HCT116 (cell line): ENCODE measurements around the gene GPRIN2. TPM values are rescaled to one million over a fixed set of nuclear protein-coding genes. Genes with fewer than 3 reads are reported as not detected.

Source experiments
- ATAC-seq: fragments of 200-7000 bp; cut with Tn5 transposase; 2 replicates; pipeline ENCODE4 v1.9.1; 2020; ENCODE audit warnings: mild to moderate bottlenecking, moderate library complexity
- BruUV-seq: library from RNA; stranded (reverse); fragments of 400-500 nt; replicated peaks from 2 replicates; lab custom pipeline; 2021; lab: Mats Ljungman, UMichigan
- CTCF ChIA-PET: fragments of 300-600 bp; sonication (Branson Sonifier 250); formaldehyde crosslinking; loops from one replicate; lab custom pipeline; 2021; ENCODE audit warnings: antibody characterized with exemption; lab: Charles Lee
- POLR2A ChIA-PET: fragments of 300-600, 350-600 bp; sonication (Branson Sonifier 250); formaldehyde crosslinking; loops from one replicate; lab custom pipeline; 2021; ENCODE audit warnings: antibody characterized with exemption; lab: Charles Lee
- RAD21 ChIA-PET, 2 experiments: fragments of 300-600 bp; sonication (Branson Sonifier 250); formaldehyde crosslinking; loops; one replicate each; lab custom pipeline; 2023; ENCODE audit warnings: low total read pairs in 2 of 2; ENCODE audit not compliant: uncharacterized antibody in 2 of 2, unreplicated experiment in 2 of 2, low non-redundant PET in 1 of 2; lab: Charles Lee
- DNase-seq: peaks from one replicate; pipeline ENCODE4 v3.0.0-alpha.2; 2010; ENCODE audit warnings: low read depth, low spot score
- H2AFZ ChIP-seq: fragments of 200-600 bp; shearing (Covaris generic), sonication (generic); 2 replicates; pipeline ENCODE4 v1.6.1; 2017; ENCODE audit warnings: low read depth, mixed run types, mixed read lengths, antibody characterized with exemption, low read length; ENCODE audit not compliant: poor library complexity, severe bottlenecking
- H3K27ac ChIP-seq: 2 replicates; pipeline ENCODE4 v1.5.1; 2012; ENCODE audit warnings: low read depth, low read length
- H3K27me3 ChIP-seq: fragments of 200-600 bp; sonication (generic); 2 replicates; pipeline ENCODE4 v1.6.1; 2016; ENCODE audit warnings: mixed run types, low read length, mixed read lengths; ENCODE audit not compliant: insufficient read depth
- H3K36me3 ChIP-seq, 2 experiments: fragments of 200-500 bp in 1 of 2; fragments of 200-600 bp in 1 of 2; sonication (Bioruptor generic) in 1 of 2; sonication (generic) in 1 of 2; 2 replicates each; pipeline versions ENCODE4 v1.5.1 to v1.6.1; 2014 to 2016; ENCODE audit warnings: low read length in 2 of 2, inconsistent platforms in 1 of 2, mixed read lengths in 1 of 2, mixed run types in 1 of 2; ENCODE audit not compliant: insufficient read depth in 2 of 2, control insufficient read depth in 1 of 2
- H3K4me1 ChIP-seq, 2 experiments: fragments of 200-600 bp in 1 of 2; sonication (generic) in 1 of 2; 2 replicates each; pipeline versions ENCODE4 v1.5.1 to v1.6.1; 2012 to 2017; ENCODE audit warnings: low read length in 2 of 2, inconsistent platforms in 1 of 2, mild to moderate bottlenecking in 1 of 2, mixed read lengths in 1 of 2, mixed run types in 1 of 2, moderate library complexity in 1 of 2; ENCODE audit not compliant: insufficient read depth in 2 of 2, control insufficient read depth in 1 of 2
- H3K4me2 ChIP-seq: fragments of 200-600 bp; sonication (generic); 2 replicates; pipeline ENCODE4 v1.6.1; 2017; ENCODE audit warnings: mixed run types, low read length, mixed read lengths
- H3K4me3 ChIP-seq, 2 experiments: fragments of 200-600 bp in 1 of 2; sonication (generic) in 1 of 2; replicated peaks in 1 of 2; 2 replicates each; pipeline ENCODE4 v1.5.1; 2011 to 2016; ENCODE audit warnings: low read length in 2 of 2, control low read depth in 1 of 2, low read depth in 1 of 2, mild to moderate bottlenecking in 1 of 2, mixed read lengths in 1 of 2, mixed run types in 1 of 2
- H3K79me2 ChIP-seq: fragments of 200-600 bp; sonication (generic); 2 replicates; pipeline ENCODE4 v1.6.1; 2017; ENCODE audit warnings: mild to moderate bottlenecking, mixed run types, low read length, moderate library complexity, mixed read lengths; ENCODE audit not compliant: insufficient read depth
- H3K9ac ChIP-seq: fragments of 200-600 bp; sonication (generic); 2 replicates; pipeline ENCODE4 v1.6.1; 2016; ENCODE audit warnings: low read length, mixed read lengths
- H3K9me2 ChIP-seq: fragments of 200-600 bp; sonication (generic), shearing (Covaris generic); 2 replicates; pipeline ENCODE4 v1.6.1; 2017; ENCODE audit warnings: mixed run types, mild to moderate bottlenecking, moderate library complexity; ENCODE audit not compliant: insufficient read depth
- H3K9me3 ChIP-seq, 2 experiments: fragments of 200-500 bp in 1 of 2; fragments of 200-600 bp in 1 of 2; sonication (Bioruptor generic) in 1 of 2; sonication (generic) in 1 of 2; 2 replicates each; pipeline ENCODE4 v1.6.1; 2014 to 2017; ENCODE audit warnings: low read length in 2 of 2, mixed read lengths in 2 of 2, inconsistent platforms in 1 of 2, low read depth in 1 of 2, mild to moderate bottlenecking in 1 of 2, mixed run types in 1 of 2, moderate library complexity in 1 of 2; ENCODE audit not compliant: control insufficient read depth in 1 of 2, insufficient read depth in 1 of 2
- H4K20me1 ChIP-seq: fragments of 200-600 bp; sonication (generic), shearing (Covaris generic); 2 replicates; pipeline ENCODE4 v1.6.1; 2017; ENCODE audit warnings: mixed run types, mild to moderate bottlenecking, moderate library complexity; ENCODE audit not compliant: insufficient read depth
- CBX3 ChIP-seq: IDR thresholded peaks from 2 replicates; pipeline ENCODE4 v1.6.1; 2012; ENCODE audit warnings: low read depth
- EGR1 ChIP-seq: IDR thresholded peaks from 2 replicates; pipeline ENCODE4 v1.6.1; 2012; ENCODE audit warnings: low read depth
- ELF1 ChIP-seq: IDR thresholded peaks from 2 replicates; pipeline ENCODE4 v1.6.1; 2012; ENCODE audit warnings: low read depth, borderline replicate concordance
- FOSL1 ChIP-seq: IDR thresholded peaks from 2 replicates; pipeline ENCODE4 v1.6.1; 2012; ENCODE audit warnings: low read depth
- JUND ChIP-seq: IDR thresholded peaks from 2 replicates; pipeline ENCODE4 v1.6.1; 2012
- POLR2A ChIP-seq: IDR thresholded peaks from 2 replicates; pipeline ENCODE4 v1.7.0; 2011; ENCODE audit warnings: borderline replicate concordance; ENCODE audit not compliant: insufficient read depth, insufficient read length; ENCODE audit errors: extremely low read depth
- POLR2AphosphoS5 ChIP-seq: IDR thresholded peaks from 2 replicates; pipeline ENCODE4 v1.6.1; 2011; ENCODE audit warnings: mild to moderate bottlenecking, low read depth, low read length, moderate library complexity
- RAD21 ChIP-seq: IDR thresholded peaks from 2 replicates; pipeline ENCODE4 v1.6.1; 2012; ENCODE audit warnings: low read depth, mild to moderate bottlenecking
- SIN3A ChIP-seq: IDR thresholded peaks from 2 replicates; pipeline ENCODE4 v1.6.1; 2012; ENCODE audit warnings: low read depth
- SP1 ChIP-seq: IDR thresholded peaks from 2 replicates; pipeline ENCODE4 v1.6.1; 2012; ENCODE audit warnings: low read depth
- SRF ChIP-seq: IDR thresholded peaks from 2 replicates; pipeline ENCODE4 v1.6.1; 2012; ENCODE audit warnings: low read depth
- TCF7L2 ChIP-seq: IDR thresholded peaks from 2 replicates; pipeline ENCODE4 v1.7.0; 2011; ENCODE audit warnings: borderline replicate concordance, inconsistent platforms; ENCODE audit not compliant: insufficient read depth, insufficient read length; ENCODE audit errors: extremely low read depth
- YY1 ChIP-seq: IDR thresholded peaks from 2 replicates; pipeline ENCODE4 v1.6.1; 2011; ENCODE audit warnings: low read length, low read depth, moderate library complexity, mild to moderate bottlenecking; ENCODE audit not compliant: insufficient replicate concordance; ENCODE audit errors: extremely low read depth
- ZBTB33 ChIP-seq: IDR thresholded peaks from 2 replicates; pipeline ENCODE4 v1.6.1; 2011; ENCODE audit warnings: mild to moderate bottlenecking, low read length, moderate library complexity; ENCODE audit not compliant: insufficient replicate concordance; ENCODE audit errors: extremely low read depth
- ZFX ChIP-seq: fragments of 450-650 bp; IDR thresholded peaks from 2 replicates; pipeline ENCODE4 v1.6.1; 2017
- intact Hi-C: fragments of 100-400 bp; cut with micrococcal nuclease; formaldehyde crosslinking; loops from 2 replicates; pipeline ENCODE4 v1.10.0; 2022
- total RNA-seq: library from RNA; stranded (reverse); gene quantifications from one replicate; pipeline ENCODE4 v1.2.1, GENCODE V29; 2021; ENCODE audit not compliant: unreplicated experiment
- TF ChIP-seq, protein P1 (sequence below): IDR thresholded peaks from 2 replicates; pipeline ENCODE4 v1.6.1; 2012; ENCODE audit warnings: low read depth
- TF ChIP-seq, protein P2 (sequence below), 3 experiments: fragments of 200-600 bp in 1 of 3; sonication (generic) in 1 of 3; IDR thresholded peaks in 2 of 3; conservative IDR thresholded peaks in 1 of 3; 2 replicates each; pipeline ENCODE4 v1.5.1; 2012 to 2017; ENCODE audit warnings: low read depth in 2 of 3, low read length in 2 of 3, antibody characterized with exemption in 1 of 3, borderline replicate concordance in 1 of 3, control low read depth in 1 of 3, mild to moderate bottlenecking in 1 of 3, mixed read lengths in 1 of 3, mixed run types in 1 of 3, moderate library complexity in 1 of 3; ENCODE audit not compliant: insufficient read depth in 1 of 3

GPRIN2 gene
- total RNA-seq, 1 experiment from 2014 or later: 1.7 TPM

DNA sequence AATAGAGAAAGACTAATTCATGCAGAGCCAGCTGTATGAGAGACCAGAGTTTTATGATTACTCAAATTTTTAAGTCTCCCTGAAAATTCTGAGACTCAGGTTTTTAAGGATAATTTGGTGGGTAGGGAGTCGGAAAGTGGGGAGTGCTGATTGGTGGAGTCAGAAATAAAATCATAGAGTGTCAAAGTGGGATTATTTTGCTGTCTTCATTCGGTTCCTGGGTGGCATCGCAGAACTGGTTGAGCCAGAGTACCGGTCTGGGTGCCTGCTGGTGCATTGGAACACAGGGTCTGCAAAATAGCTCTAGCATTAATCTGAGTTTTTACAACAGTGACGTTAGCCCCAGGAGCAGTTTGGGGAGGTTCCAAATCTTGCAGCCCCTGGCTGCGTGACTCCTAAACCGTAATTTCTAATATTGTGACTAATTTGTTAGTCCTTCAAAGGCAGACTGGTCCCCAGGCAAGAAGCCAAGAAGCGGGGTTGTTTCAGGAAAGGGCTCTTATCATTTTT, 32.4 kb downstream of the GPRIN2 start (continued):
- TF ChIP-seq, protein P1, sequence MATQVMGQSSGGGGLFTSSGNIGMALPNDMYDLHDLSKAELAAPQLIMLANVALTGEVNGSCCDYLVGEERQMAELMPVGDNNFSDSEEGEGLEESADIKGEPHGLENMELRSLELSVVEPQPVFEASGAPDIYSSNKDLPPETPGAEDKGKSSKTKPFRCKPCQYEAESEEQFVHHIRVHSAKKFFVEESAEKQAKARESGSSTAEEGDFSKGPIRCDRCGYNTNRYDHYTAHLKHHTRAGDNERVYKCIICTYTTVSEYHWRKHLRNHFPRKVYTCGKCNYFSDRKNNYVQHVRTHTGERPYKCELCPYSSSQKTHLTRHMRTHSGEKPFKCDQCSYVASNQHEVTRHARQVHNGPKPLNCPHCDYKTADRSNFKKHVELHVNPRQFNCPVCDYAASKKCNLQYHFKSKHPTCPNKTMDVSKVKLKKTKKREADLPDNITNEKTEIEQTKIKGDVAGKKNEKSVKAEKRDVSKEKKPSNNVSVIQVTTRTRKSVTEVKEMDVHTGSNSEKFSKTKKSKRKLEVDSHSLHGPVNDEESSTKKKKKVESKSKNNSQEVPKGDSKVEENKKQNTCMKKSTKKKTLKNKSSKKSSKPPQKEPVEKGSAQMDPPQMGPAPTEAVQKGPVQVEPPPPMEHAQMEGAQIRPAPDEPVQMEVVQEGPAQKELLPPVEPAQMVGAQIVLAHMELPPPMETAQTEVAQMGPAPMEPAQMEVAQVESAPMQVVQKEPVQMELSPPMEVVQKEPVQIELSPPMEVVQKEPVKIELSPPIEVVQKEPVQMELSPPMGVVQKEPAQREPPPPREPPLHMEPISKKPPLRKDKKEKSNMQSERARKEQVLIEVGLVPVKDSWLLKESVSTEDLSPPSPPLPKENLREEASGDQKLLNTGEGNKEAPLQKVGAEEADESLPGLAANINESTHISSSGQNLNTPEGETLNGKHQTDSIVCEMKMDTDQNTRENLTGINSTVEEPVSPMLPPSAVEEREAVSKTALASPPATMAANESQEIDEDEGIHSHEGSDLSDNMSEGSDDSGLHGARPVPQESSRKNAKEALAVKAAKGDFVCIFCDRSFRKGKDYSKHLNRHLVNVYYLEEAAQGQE: no peak
- peak; percentile 53 for TF ChIP-seq SP1

DNA sequence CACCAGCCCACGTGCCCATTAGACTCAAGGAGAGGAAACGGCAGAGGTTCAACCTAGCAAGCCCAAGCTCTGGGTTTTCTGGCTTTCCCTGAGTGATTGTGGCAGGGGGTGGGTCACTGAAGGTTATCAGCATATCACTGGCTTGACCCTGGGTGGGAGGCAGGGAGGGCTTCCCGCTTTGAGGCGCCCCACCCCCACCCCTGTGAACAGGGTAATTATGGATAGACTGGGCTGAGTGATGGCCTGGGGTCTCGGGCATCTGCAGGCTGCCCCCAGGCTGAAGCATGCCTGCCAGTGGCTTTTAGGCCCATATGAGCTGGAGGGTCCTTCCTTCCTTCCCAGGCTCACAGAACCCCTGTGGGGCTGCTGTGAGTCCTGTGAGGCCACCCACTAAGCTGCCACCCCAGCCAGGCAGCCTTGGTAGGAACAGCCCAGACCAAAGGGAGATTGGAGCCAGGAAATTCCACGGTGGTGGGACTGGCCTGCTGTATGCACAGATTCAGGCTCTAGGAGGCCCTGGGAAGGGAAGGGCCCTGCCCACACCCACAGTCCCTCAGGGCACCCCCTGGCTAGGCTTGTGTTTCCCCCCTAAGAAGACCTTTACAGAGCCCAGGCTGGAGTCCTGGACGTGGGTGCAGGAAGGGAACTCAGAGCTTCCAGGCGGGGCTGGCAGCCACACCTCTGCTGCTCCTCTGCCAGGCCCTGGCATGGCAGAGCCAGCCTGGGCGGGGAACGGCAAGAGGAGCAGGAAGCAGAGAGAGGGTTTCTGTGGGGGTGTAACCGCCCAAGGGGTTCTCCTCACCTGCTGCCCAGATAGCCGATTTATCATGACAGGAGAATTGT, 33.1 kb downstream of the GPRIN2 start:
- Histone ChIP-seq H3K9ac (peak overlapping the region; percentile 54), H4K20me1 (no peaks in the 10 kb centered on the region), H3K4me1 (peaks cover 29 to 45% of the 10 kb centered on the region in 2 experiments), H3K27ac (peak overlapping the region; percentile 65), H3K4me3 (peak overlapping the region in 1 of 2 experiments; percentile 5; a peak in 2 of 4 replicates), H3K36me3 (no peaks in the 10 kb centered on the region), H3K79me2 (no peaks in the 10 kb centered on the region), H3K4me2 (peak overlapping the region; percentile 56), H3K9me3 (peaks cover 0 to 4% of the 10 kb centered on the region in 2 experiments; a peak in 1 of 4 replicates), H3K9me2 (no peaks in the 10 kb centered on the region), H2AFZ (peak overlapping the region; percentile 79), H3K27me3 (no peaks in the 10 kb centered on the region)
- intact Hi-C loops: no loop called here
- POLR2A ChIA-PET: no interaction called here
- DNase-seq (peak; percentile 13), ATAC-seq (peak; percentile 69)
- no TSS peak for BruUV-seq
- TF ChIP-seq RAD21 (no peak), EGR1 (no peak; the same call in 1 of the 2 replicates), FOSL1 (no peak), JUND (no peak), SRF (no peak), POLR2A (no peak), TCF7L2 (no peak), SP1 (no peak), ELF1 (no peak), POLR2AphosphoS5 (peak; percentile 35; the same call in 1 of the 2 replicates), ZBTB33 (no peak), YY1 (no peak), SIN3A (no peak), CBX3 (no peak), ZFX (peak; percentile 89)
- TF ChIP-seq, protein P2, sequence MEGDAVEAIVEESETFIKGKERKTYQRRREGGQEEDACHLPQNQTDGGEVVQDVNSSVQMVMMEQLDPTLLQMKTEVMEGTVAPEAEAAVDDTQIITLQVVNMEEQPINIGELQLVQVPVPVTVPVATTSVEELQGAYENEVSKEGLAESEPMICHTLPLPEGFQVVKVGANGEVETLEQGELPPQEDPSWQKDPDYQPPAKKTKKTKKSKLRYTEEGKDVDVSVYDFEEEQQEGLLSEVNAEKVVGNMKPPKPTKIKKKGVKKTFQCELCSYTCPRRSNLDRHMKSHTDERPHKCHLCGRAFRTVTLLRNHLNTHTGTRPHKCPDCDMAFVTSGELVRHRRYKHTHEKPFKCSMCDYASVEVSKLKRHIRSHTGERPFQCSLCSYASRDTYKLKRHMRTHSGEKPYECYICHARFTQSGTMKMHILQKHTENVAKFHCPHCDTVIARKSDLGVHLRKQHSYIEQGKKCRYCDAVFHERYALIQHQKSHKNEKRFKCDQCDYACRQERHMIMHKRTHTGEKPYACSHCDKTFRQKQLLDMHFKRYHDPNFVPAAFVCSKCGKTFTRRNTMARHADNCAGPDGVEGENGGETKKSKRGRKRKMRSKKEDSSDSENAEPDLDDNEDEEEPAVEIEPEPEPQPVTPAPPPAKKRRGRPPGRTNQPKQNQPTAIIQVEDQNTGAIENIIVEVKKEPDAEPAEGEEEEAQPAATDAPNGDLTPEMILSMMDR (IDR thresholded peaks at IDR 0.05 in 2 of 3, conservative IDR thresholded peaks at IDR 0.05 in 1 of 3; ENCODE audit: borderline replicate concordance in 1 of 3, insufficient read depth in 1 of 3, low read depth in 2 of 3, low read length in 2 of 3): no peak
- RAD21 ChIA-PET: no interaction called here
- CTCF ChIA-PET: no interaction called here
